ENCODE measurements around the gene PIK3R2. TPM values are rescaled to one million over a fixed set of nuclear protein-coding genes. Genes with fewer than 3 reads are reported as not detected.
"Not testable (repeated sequence)": the region's sequence is repeated elsewhere in the genome, so short reads cannot be mapped to it uniquely, and the experiment has no call there.

Gene PIK3R2
- total RNA-seq, 1 donor from 2014 or later: 20.8 TPM

GRCh38 chr19:18193388-18194180, 40.6 kb downstream of the PIK3R2 start:
- ATAC-seq (ENCODE audit: poor library complexity): no peak
- no peak for DNase-seq
- intact Hi-C loops (cut with DNase I): no loop called here

DNA sequence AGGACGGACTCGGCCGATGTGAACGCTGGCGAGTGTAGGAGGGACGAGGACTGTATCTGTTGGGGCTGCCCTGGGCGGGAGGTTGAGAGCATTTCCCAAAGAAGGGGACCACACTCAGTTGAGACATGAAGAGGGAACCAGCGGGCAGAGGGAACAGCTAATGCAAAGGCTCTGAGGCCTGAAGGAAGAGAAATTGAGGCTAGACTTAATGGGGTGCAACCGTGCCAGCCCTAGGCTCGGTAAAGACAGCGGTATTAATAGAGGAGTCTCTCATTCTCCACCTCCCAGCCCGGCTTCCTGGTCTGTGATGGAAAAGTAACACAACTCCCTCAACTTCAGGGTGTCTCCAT, 41.2 kb downstream of the PIK3R2 start:
- intact Hi-C loops (cut with DNase I): no loop called here
- ATAC-seq (ENCODE audit: poor library complexity) (no peak), DNase-seq (no peak)

- intact Hi-C loops (cut with DNase I): no loop called here
- DNase-seq: peak; percentile 56
- ATAC-seq (ENCODE audit: poor library complexity): no peak
These were observed 41.7 kb downstream of the PIK3R2 start for GRCh38 chr19:18194554-18195238.

DNA sequence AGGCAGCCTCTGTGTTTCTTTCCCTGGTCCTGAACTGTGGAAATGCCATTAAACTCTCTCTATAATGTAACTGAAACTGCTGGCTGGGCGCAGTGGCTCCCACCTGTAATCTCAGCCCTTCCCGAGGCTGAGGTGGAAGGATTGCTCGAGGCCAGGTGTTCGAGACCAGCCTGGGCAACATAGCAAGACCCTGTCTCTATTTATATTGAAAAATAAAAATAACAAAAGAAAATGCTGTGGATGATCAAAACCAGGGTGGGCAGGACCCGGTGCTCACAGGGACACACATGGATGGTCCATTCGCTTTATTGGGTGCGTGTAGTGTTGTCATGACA, 43.5 kb downstream of the PIK3R2 start:
- no peak for ATAC-seq (ENCODE audit: poor library complexity)

GRCh38 chr19:18197306-18197705, 44.3 kb downstream of the PIK3R2 start:
- DNase-seq: no peak
- intact Hi-C loops (cut with DNase I): no loop called here

More for the DNA sequence above, 43.5 kb downstream of the PIK3R2 start:
- intact Hi-C loops (cut with DNase I): no loop called here
- no peak for DNase-seq

GRCh38 chr19:18197941-18198340, 45.0 kb downstream of the PIK3R2 start:
- intact Hi-C loops (cut with DNase I): no loop called here
- DNase-seq (no peak), ATAC-seq (ENCODE audit: poor library complexity) (no peak)

More at GRCh38 chr19:18197306-18197705, 44.3 kb downstream of the PIK3R2 start:
- ATAC-seq (ENCODE audit: poor library complexity): no peak

GRCh38 chr19:18198374-18198773, 45.4 kb downstream of the PIK3R2 start:
- ATAC-seq (ENCODE audit: poor library complexity): no peak
- DNase-seq: no peak
- intact Hi-C loops (cut with DNase I): no loop called here

GRCh38 chr19:18202397-18202777, 49.4 kb downstream of the PIK3R2 start:
- DNase-seq: no peak
- ATAC-seq (ENCODE audit: poor library complexity): no peak

GRCh38 chr19:18202778-18203407, 49.9 kb downstream of the PIK3R2 start:
- ATAC-seq (ENCODE audit: poor library complexity) (no peak), DNase-seq (no peak)
- intact Hi-C loops (cut with DNase I): loop anchor here (10.0 kb wide), 1 partner anchor 122 kb away; the partner anchor contains the start of gene LSM4

More at GRCh38 chr19:18202397-18202777, 49.4 kb downstream of the PIK3R2 start:
- intact Hi-C loops (cut with DNase I): loop anchor here (10.0 kb wide), 1 partner anchor 122 kb away; the partner anchor contains the start of gene LSM4

DNA sequence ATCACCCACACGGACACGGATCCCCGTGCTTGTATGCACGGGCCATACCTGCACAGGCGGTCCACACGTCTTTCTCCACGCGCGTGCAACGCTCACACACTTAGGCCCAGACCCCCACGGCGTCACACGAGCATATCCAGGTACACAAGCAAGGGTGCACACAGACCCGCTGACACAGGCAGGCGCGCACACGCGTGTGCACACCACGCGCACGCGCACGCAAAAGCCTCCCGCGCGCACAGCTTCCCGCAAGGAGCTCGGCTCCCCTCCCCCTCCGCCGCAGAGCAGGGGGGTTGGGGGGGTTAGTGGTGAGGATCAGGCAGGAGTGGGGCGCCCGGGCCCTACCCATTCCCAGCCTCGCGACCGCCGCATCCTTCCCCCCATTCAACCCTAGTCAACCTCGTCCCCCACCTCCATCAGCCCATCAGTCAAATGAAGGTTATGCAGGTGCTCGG, 50.5 kb downstream of the PIK3R2 start:
- peak; percentile 72 for DNase-seq
- peak; percentile 1 for ATAC-seq (ENCODE audit: poor library complexity)

GRCh38 chr19:18203863-18204393, 51.0 kb downstream of the PIK3R2 start, which contains the start of gene RAB3A:
RAB3A (minus strand) TSS chr19:18204042; CDS start chr19:18202740, 1,302 bp downstream.
- intact Hi-C loops (cut with DNase I): loop anchor here (10.0 kb wide), 1 partner anchor 121 kb away; the partner anchor contains the start of gene LSM4
- ATAC-seq (ENCODE audit: poor library complexity): peak; percentile 94
- DNase-seq: peak; percentile 100

More for the DNA sequence above, 50.5 kb downstream of the PIK3R2 start:
- intact Hi-C loops (cut with DNase I): loop anchor here (10.0 kb wide), 1 partner anchor 121 kb away; the partner anchor contains the start of gene LSM4

GRCh38 chr19:18204394-18205199, 51.6 kb downstream of the PIK3R2 start:
- ATAC-seq (ENCODE audit: poor library complexity) (peak; percentile 42), DNase-seq (peak; percentile 70)
- intact Hi-C loops (cut with DNase I): loop anchor here (5.0 to 10.0 kb wide), 2 partner anchors 120 to 208 kb away; partner anchors contain the start of gene LSM4

DNA sequence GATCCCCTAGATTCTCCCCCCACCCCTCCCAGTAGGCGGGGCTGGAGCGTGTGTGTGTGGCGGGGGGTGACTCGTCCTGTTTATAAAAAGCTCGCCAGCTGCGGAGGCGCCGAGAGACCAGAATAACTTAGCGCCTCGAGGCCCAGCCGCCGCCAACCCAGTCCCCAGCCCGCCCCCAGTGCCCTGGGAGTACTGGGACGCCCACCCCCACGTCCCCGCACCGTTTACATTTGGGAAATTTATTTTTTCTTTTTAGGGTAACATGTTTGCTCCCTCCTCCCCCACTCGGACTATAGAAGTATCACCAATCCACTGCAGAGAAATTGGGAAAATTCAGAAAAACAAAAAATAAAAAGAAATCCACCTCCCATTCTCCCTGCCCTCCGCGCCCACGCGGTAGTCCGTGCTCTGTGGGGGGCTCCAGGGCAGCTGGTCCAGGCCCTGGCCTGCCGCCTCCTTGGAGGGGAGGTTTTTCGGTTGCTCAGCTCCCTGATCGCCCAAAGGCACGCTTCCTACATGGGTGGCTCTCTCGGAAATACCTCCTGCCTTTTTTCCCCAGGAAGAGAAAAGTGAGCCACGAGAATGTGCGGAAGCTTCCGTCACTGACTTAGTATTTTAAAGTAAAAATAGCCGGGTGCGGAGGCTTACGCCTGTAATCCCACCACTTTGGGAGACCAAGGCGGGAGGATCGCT, 52.4 kb downstream of the PIK3R2 start:
- intact Hi-C loops (cut with DNase I): loop anchor here (5.0 to 10.0 kb wide), 2 partner anchors 119 to 207 kb away; partner anchors contain the start of gene LSM4
- DNase-seq (peak; percentile 91), ATAC-seq (ENCODE audit: poor library complexity) (peak; percentile 63)

- intact Hi-C loops (cut with DNase I): loop anchor here (5.0 to 10.0 kb wide), 2 partner anchors 119 to 206 kb away; partner anchors contain the start of gene LSM4
- DNase-seq (no peak), ATAC-seq (ENCODE audit: poor library complexity) (no peak)
These were observed 53.1 kb downstream of the PIK3R2 start for GRCh38 chr19:18206018-18206417.

GRCh38 chr19:18208098-18208951, 55.4 kb downstream of the PIK3R2 start:
- DNase-seq: no peak
- no peak for ATAC-seq (ENCODE audit: poor library complexity)
- intact Hi-C loops (cut with DNase I): loop anchor here (2.0 to 10.0 kb wide), 3 partner anchors 44 to 204 kb away; partner anchors contain the start of gene LSM4

GRCh38 chr19:18209912-18210311, 56.9 kb downstream of the PIK3R2 start:
- DNase-seq; ATAC-seq (ENCODE audit: poor library complexity): not testable (repeated sequence)
- intact Hi-C loops (cut with DNase I): loop anchor here (2.0 to 10.0 kb wide), 3 partner anchors 43 to 202 kb away; partner anchors contain the start of gene LSM4
